HEK293 (cell line): ENCODE measurements around the gene RCL1.

ENCODE experiments used
- BCL11B ChIP-seq: fragments of 450-650 bp; formaldehyde crosslinking; IDR thresholded peaks from 2 replicates; pipeline ENCODE4 v1.5.1; 2016; ENCODE audit warnings: low read depth, missing biosample characterization, missing genetic modification characterization
- PRDM6 ChIP-seq: fragments of 450-650 bp; formaldehyde crosslinking; IDR thresholded peaks from 2 replicates; pipeline ENCODE4 v1.5.1; 2017; ENCODE audit warnings: missing biosample characterization, missing genetic modification characterization
- TCF7L2 ChIP-seq: IDR thresholded peaks from 2 replicates; pipeline ENCODE4 v1.6.1; 2011; ENCODE audit warnings: low read depth, mild to moderate bottlenecking, inconsistent platforms, low read length, moderate library complexity, borderline replicate concordance
- ZBTB7A ChIP-seq: fragments of 450-650 bp; formaldehyde crosslinking; IDR thresholded peaks from 2 replicates; pipeline ENCODE4 v1.5.1; 2016; ENCODE audit warnings: low read depth, missing biosample characterization, missing genetic modification characterization
- ZFP41 ChIP-seq: fragments of 450-650 bp; formaldehyde crosslinking; IDR thresholded peaks from 2 replicates; pipeline ENCODE4 v1.5.1; 2016; ENCODE audit warnings: missing biosample characterization, missing genetic modification characterization, borderline replicate concordance
- ZNF114 ChIP-seq: fragments of 450-650 bp; formaldehyde crosslinking; IDR thresholded peaks from 2 replicates; pipeline ENCODE4 v1.5.0; 2017; ENCODE audit warnings: missing biosample characterization, missing genetic modification characterization
- ZNF121 ChIP-seq: fragments of 450-650 bp; formaldehyde crosslinking; IDR thresholded peaks from 2 replicates; pipeline ENCODE4 v1.5.1; 2016; ENCODE audit warnings: missing biosample characterization, missing genetic modification characterization
- ZNF146 ChIP-seq: fragments of 450-650 bp; formaldehyde crosslinking; IDR thresholded peaks from 2 replicates; pipeline ENCODE4 v1.5.1; 2016; ENCODE audit warnings: missing biosample characterization, missing genetic modification characterization
- ZNF184 ChIP-seq: fragments of 450-650 bp; IDR thresholded peaks from 2 replicates; pipeline ENCODE4 v1.5.1; 2018; ENCODE audit warnings: missing biosample characterization, mild to moderate bottlenecking, missing genetic modification characterization
- ZNF202 ChIP-seq: fragments of 450-650 bp; formaldehyde crosslinking; IDR thresholded peaks from 2 replicates; pipeline ENCODE4 v1.5.1; 2016; ENCODE audit warnings: missing biosample characterization, missing genetic modification characterization, borderline replicate concordance
- ZNF223 ChIP-seq: fragments of 450-650 bp; formaldehyde crosslinking; IDR thresholded peaks from 2 replicates; pipeline ENCODE4 v1.5.1; 2016; ENCODE audit warnings: missing biosample characterization, missing genetic modification characterization
- ZNF248 ChIP-seq: fragments of 450-650 bp; formaldehyde crosslinking; IDR thresholded peaks from 2 replicates; pipeline ENCODE4 v1.5.1; 2017; ENCODE audit warnings: missing biosample characterization, missing genetic modification characterization
- ZNF266 ChIP-seq: fragments of 450-650 bp; formaldehyde crosslinking; IDR thresholded peaks from 2 replicates; pipeline ENCODE4 v1.5.1; 2016; ENCODE audit warnings: missing biosample characterization, missing genetic modification characterization, low read depth
- ZNF302 ChIP-seq: fragments of 450-650 bp; formaldehyde crosslinking; IDR thresholded peaks from 2 replicates; pipeline ENCODE4 v1.5.1; 2016; ENCODE audit warnings: missing biosample characterization, missing genetic modification characterization, low read depth
- ZNF350 ChIP-seq: fragments of 450-650 bp; formaldehyde crosslinking; IDR thresholded peaks from 2 replicates; pipeline ENCODE4 v1.5.0; 2017; ENCODE audit warnings: missing biosample characterization, mild to moderate bottlenecking, missing genetic modification characterization
- ZNF366 ChIP-seq: fragments of 450-650 bp; formaldehyde crosslinking; conservative IDR thresholded peaks from 2 replicates; pipeline ENCODE4 v1.5.1; 2016; ENCODE audit warnings: missing biosample characterization, missing genetic modification characterization
- ZNF391 ChIP-seq: fragments of 450-650 bp; formaldehyde crosslinking; IDR thresholded peaks from 2 replicates; pipeline ENCODE4 v1.5.1; 2016; ENCODE audit warnings: low read depth, missing biosample characterization, missing genetic modification characterization, borderline replicate concordance
- ZNF398 ChIP-seq: fragments of 450-650 bp; formaldehyde crosslinking; IDR thresholded peaks from 2 replicates; pipeline ENCODE4 v1.5.1; 2017; ENCODE audit warnings: missing biosample characterization, missing genetic modification characterization
- ZNF488 ChIP-seq: fragments of 450-650 bp; formaldehyde crosslinking; IDR thresholded peaks from 2 replicates; pipeline ENCODE4 v1.5.1; 2016; ENCODE audit warnings: missing biosample characterization, missing genetic modification characterization
- ZNF529 ChIP-seq: fragments of 450-650 bp; formaldehyde crosslinking; IDR thresholded peaks from 2 replicates; pipeline ENCODE4 v1.5.1; 2017; ENCODE audit warnings: missing genetic modification characterization, missing biosample characterization; ENCODE audit not compliant: insufficient replicate concordance
- ZNF549 ChIP-seq: fragments of 450-650 bp; IDR thresholded peaks from 2 replicates; pipeline ENCODE4 v1.5.1; 2018; ENCODE audit warnings: missing biosample characterization, missing genetic modification characterization, mild to moderate bottlenecking, inconsistent platforms, moderate library complexity
- ZNF692 ChIP-seq: fragments of 450-650 bp; formaldehyde crosslinking; IDR thresholded peaks from 2 replicates; pipeline ENCODE4 v1.5.1; 2016; ENCODE audit warnings: missing biosample characterization, missing genetic modification characterization
- ZNF785 ChIP-seq: fragments of 450-650 bp; formaldehyde crosslinking; IDR thresholded peaks from 2 replicates; pipeline ENCODE4 v1.5.1; 2016; ENCODE audit warnings: missing biosample characterization, missing genetic modification characterization
- TF ChIP-seq, protein P1 (sequence below): fragments of 450-650 bp; formaldehyde crosslinking; IDR thresholded peaks from 2 replicates; pipeline ENCODE4 v1.5.1; 2016; ENCODE audit warnings: missing biosample characterization, missing genetic modification characterization
- TF ChIP-seq, protein P2 (sequence below): fragments of 450-650 bp; formaldehyde crosslinking; IDR thresholded peaks from 2 replicates; pipeline ENCODE4; 2016; ENCODE audit warnings: missing biosample characterization, missing genetic modification characterization
- TF ChIP-seq, protein P3 (sequence below): fragments of 450-650 bp; formaldehyde crosslinking; IDR thresholded peaks from 2 replicates; pipeline ENCODE4 v1.5.1; 2016; ENCODE audit warnings: missing biosample characterization, missing genetic modification characterization, borderline replicate concordance
- TF ChIP-seq, protein P4 (sequence below): fragments of 450-650 bp; formaldehyde crosslinking; IDR thresholded peaks from 2 replicates; pipeline ENCODE4 v1.5.1; 2016; ENCODE audit warnings: missing biosample characterization, missing genetic modification characterization

Gene RCL1

GRCh38 chr9:4904322-4905134 is 111.8 kb downstream of the RCL1 start (continued):
- TF ChIP-seq, protein P1, sequence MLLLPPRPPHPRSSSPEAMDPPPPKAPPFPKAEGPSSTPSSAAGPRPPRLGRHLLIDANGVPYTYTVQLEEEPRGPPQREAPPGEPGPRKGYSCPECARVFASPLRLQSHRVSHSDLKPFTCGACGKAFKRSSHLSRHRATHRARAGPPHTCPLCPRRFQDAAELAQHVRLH (tag by site-specific recombination): 0 out of 2 replicates have a peak, but pooled peaks have one; percentile 26
- no peak for TF ChIP-seq BCL11B
- TF ChIP-seq ZNF366: peak; percentile 61
- TF ChIP-seq ZNF549 (tag by site-specific recombination): no peak
- no peak for TF ChIP-seq ZNF114
- TF ChIP-seq, protein P2, sequence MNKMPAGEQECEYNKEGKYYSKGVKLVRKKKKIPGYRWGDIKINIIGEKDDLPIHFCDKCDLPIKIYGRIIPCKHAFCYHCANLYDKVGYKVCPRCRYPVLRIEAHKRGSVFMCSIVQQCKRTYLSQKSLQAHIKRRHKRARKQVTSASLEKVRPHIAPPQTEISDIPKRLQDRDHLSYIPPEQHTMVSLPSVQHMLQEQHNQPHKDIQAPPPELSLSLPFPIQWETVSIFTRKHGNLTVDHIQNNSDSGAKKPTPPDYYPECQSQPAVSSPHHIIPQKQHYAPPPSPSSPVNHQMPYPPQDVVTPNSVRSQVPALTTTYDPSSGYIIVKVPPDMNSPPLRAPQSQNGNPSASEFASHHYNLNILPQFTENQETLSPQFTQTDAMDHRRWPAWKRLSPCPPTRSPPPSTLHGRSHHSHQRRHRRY (tag by site-specific recombination): no peak
- TF ChIP-seq ZNF488: no peak
- TF ChIP-seq ZNF785 (tag by site-specific recombination): no peak
- no peak for TF ChIP-seq ZNF692 (tag by site-specific recombination)
- no peak for TF ChIP-seq ZNF529 (tag by site-specific recombination)
- TF ChIP-seq, protein P3, sequence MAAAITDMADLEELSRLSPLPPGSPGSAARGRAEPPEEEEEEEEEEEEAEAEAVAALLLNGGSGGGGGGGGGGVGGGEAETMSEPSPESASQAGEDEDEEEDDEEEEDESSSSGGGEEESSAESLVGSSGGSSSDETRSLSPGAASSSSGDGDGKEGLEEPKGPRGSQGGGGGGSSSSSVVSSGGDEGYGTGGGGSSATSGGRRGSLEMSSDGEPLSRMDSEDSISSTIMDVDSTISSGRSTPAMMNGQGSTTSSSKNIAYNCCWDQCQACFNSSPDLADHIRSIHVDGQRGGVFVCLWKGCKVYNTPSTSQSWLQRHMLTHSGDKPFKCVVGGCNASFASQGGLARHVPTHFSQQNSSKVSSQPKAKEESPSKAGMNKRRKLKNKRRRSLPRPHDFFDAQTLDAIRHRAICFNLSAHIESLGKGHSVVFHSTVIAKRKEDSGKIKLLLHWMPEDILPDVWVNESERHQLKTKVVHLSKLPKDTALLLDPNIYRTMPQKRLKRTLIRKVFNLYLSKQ (tag by site-specific recombination): no peak
- TF ChIP-seq PRDM6: peak; percentile 83
- TF ChIP-seq ZNF223 (tag by site-specific recombination): no peak
- TF ChIP-seq ZNF398 (tag by site-specific recombination): 0 out of 2 replicates have a peak, but pooled peaks have one; percentile 11
- TF ChIP-seq ZNF302: no peak
- no peak for TF ChIP-seq ZNF121
- no peak for TF ChIP-seq ZNF202
- TF ChIP-seq ZNF350 (tag by site-specific recombination): no peak
- TF ChIP-seq ZNF391 (tag by site-specific recombination): no peak
- TF ChIP-seq ZNF146 (tag by site-specific recombination): no peak
- no peak for TF ChIP-seq ZNF248 (tag by site-specific recombination)
- no peak for TF ChIP-seq ZBTB7A (tag by site-specific recombination)
- TF ChIP-seq ZFP41 (tag by site-specific recombination): no peak
- TF ChIP-seq TCF7L2: no peak
- no peak for TF ChIP-seq ZNF266
- TF ChIP-seq, protein P4, sequence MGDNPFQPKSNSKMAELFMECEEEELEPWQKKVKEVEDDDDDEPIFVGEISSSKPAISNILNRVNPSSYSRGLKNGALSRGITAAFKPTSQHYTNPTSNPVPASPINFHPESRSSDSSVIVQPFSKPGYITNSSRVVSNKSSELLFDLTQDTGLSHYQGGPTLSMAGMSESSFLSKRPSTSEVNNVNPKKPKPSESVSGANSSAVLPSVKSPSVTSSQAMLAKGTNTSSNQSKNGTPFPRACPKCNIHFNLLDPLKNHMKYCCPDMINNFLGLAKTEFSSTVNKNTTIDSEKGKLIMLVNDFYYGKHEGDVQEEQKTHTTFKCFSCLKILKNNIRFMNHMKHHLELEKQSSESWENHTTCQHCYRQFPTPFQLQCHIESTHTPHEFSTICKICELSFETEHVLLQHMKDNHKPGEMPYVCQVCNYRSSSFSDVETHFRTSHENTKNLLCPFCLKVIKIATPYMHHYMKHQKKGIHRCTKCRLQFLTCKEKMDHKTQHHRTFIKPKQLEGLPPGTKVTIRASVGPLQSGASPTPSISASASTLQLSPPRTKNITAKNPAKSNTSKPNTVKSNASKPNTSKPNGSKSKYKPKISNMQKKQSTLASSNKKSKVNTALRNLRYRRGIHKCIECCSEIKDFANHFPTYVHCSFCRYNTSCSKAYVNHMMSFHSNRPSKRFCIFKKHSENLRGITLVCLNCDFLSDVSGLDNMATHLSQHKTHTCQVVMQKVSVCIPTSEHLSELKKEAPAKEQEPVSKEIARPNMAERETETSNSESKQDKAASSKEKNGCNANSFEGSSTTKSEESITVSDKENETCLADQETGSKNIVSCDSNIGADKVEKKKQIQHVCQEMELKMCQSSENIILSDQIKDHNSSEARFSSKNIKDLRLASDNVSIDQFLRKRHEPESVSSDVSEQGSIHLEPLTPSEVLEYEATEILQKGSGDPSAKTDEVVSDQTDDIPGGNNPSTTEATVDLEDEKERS: no peak
- 0 out of 2 replicates have a peak, but pooled peaks have one; percentile 12 for TF ChIP-seq ZNF184 (tag by site-specific recombination)
